Measurements from ENCODE around the gene CWC27.

The CWC27 gene

GRCh38 chr5:65041296-65042158 lies 272.8 kb downstream of the CWC27 start:
- Histone ChIP-seq H3K79me2 (ENCODE audit: insufficient read depth, low read length) (no peaks in the 10 kb centered on the region), H3K27me3 (ENCODE audit: insufficient read depth, low read length) (no peaks in the 10 kb centered on the region), H3K4me2 (ENCODE audit: low read length) (no peak overlapping the region), H3K9me2 (ENCODE audit: low read depth, low read length) (no peaks in the 10 kb centered on the region), H4K20me1 (ENCODE audit: insufficient read depth, low read length) (no peaks in the 10 kb centered on the region), H3K9ac (ENCODE audit: low read length) (no peak overlapping the region), H3K9me3 (ENCODE audit: low read length) (no peaks in the 10 kb centered on the region), H3K4me1 (ENCODE audit: insufficient read depth, low read length, severe bottlenecking) (peaks cover 32% of the 10 kb centered on the region), H3K27ac (ENCODE audit: low read depth, low read length, poor library complexity, severe bottlenecking) (no peak overlapping the region), H3K36me3 (ENCODE audit: insufficient read depth, low read length) (no peaks in the 10 kb centered on the region), H2AFZ (ENCODE audit: low read length) (no peak overlapping the region), H3F3A (ENCODE audit: insufficient read depth, low read length) (no peaks in the 10 kb centered on the region), H3K4me3 (ENCODE audit: low read depth, low read length, poor library complexity, severe bottlenecking) (no peak overlapping the region)
- no peak for TF ChIP-seq EZH2 (IDR thresholded peaks at IDR 0.05; ENCODE audit: borderline replicate concordance, low read length)
- no peak for TF ChIP-seq CTCF (IDR thresholded peaks at IDR 0.05; ENCODE audit: low read length)

- no peak overlapping the region for H3K4me3 ChIP-seq (ENCODE audit: low read depth, low read length, poor library complexity, severe bottlenecking)
- no peaks in the 10 kb centered on the region for H3K9me2 ChIP-seq (ENCODE audit: low read depth, low read length)
- H3K4me2 ChIP-seq (ENCODE audit: low read length) = no peak overlapping the region
- no peak overlapping the region for H3K9ac ChIP-seq (ENCODE audit: low read length)
- no peaks in the 10 kb centered on the region for H3K79me2 ChIP-seq (ENCODE audit: insufficient read depth, low read length)
- no peak for TF ChIP-seq CTCF (IDR thresholded peaks at IDR 0.05; ENCODE audit: low read length)
- no peak for TF ChIP-seq EZH2 (IDR thresholded peaks at IDR 0.05; ENCODE audit: borderline replicate concordance, low read length)
- no peaks in the 10 kb centered on the region for H3K9me3 ChIP-seq (ENCODE audit: low read length)
- H2AFZ ChIP-seq (ENCODE audit: low read length) = no peak overlapping the region
- H3K4me1 ChIP-seq (ENCODE audit: insufficient read depth, low read length, severe bottlenecking) = peaks cover 31% of the 10 kb centered on the region
- H3K27ac ChIP-seq (ENCODE audit: low read depth, low read length, poor library complexity, severe bottlenecking) = no peak overlapping the region
- H3F3A ChIP-seq (ENCODE audit: insufficient read depth, low read length) = no peaks in the 10 kb centered on the region
- no peaks in the 10 kb centered on the region for H4K20me1 ChIP-seq (ENCODE audit: insufficient read depth, low read length)
- H3K27me3 ChIP-seq (ENCODE audit: insufficient read depth, low read length) = no peaks in the 10 kb centered on the region
- no peaks in the 10 kb centered on the region for H3K36me3 ChIP-seq (ENCODE audit: insufficient read depth, low read length)
Observed at GRCh38 chr5:65043843-65044359, 275.2 kb downstream of the CWC27 start.

GRCh38 chr5:65047225-65047624 lies 278.5 kb downstream of the CWC27 start:
- Histone ChIP-seq H3K4me2 (ENCODE audit: low read length) (no peak overlapping the region), H3K9me2 (ENCODE audit: low read depth, low read length) (no peaks in the 10 kb centered on the region)

More at GRCh38 chr5:65047225-65047624, 278.5 kb downstream of the CWC27 start:
- Histone ChIP-seq H3K79me2 (ENCODE audit: insufficient read depth, low read length) (no peaks in the 10 kb centered on the region), H3K36me3 (ENCODE audit: insufficient read depth, low read length) (no peaks in the 10 kb centered on the region), H3K9ac (ENCODE audit: low read length) (no peak overlapping the region), H3K27me3 (ENCODE audit: insufficient read depth, low read length) (no peaks in the 10 kb centered on the region), H2AFZ (ENCODE audit: low read length) (no peak overlapping the region), H3K4me3 (ENCODE audit: low read depth, low read length, poor library complexity, severe bottlenecking) (no peak overlapping the region), H4K20me1 (ENCODE audit: insufficient read depth, low read length) (no peaks in the 10 kb centered on the region), H3K9me3 (ENCODE audit: low read length) (no peaks in the 10 kb centered on the region), H3F3A (ENCODE audit: insufficient read depth, low read length) (no peaks in the 10 kb centered on the region), H3K4me1 (ENCODE audit: insufficient read depth, low read length, severe bottlenecking) (peaks cover 49% of the 10 kb centered on the region), H3K27ac (ENCODE audit: low read depth, low read length, poor library complexity, severe bottlenecking) (no peak overlapping the region)
- TF ChIP-seq EZH2 (IDR thresholded peaks at IDR 0.05; ENCODE audit: borderline replicate concordance, low read length) = no peak
- no peak for TF ChIP-seq CTCF (IDR thresholded peaks at IDR 0.05; ENCODE audit: low read length)
